ENCODE results near the gene DYNC2I2. TPM values are rescaled to one million over a fixed set of nuclear protein-coding genes. Genes with fewer than 3 reads are reported as not detected.
"Not testable (repeated sequence)": the region's sequence is repeated elsewhere in the genome, so short reads cannot be mapped to it uniquely, and the experiment has no call there.

Gene DYNC2I2
- 10 to 100 TPM; 32.4 to 32.8 TPM for total RNA-seq

- Mint-ChIP-seq H3K4me3 (peak within 1 kb of the TSS; percentile 93), H3K27me3 (ENCODE audit: low read depth) (no peaks in the 10 kb centered on the region), H3K27ac (peak within 1 kb of the TSS; percentile 100), H3K4me1 (ENCODE audit: low read depth) (peaks cover 11% of the 10 kb centered on the region), H3K36me3 (ENCODE audit: low read depth) (peaks cover 7% of the 10 kb centered on the region), H3K9me3 (no peaks in the 10 kb centered on the region)
- CTCF ChIA-PET, result interaction anchor here (0.6 kb wide), 1 partner anchor 352 kb away, joined by 3 read pairs; no protein-coding TSS in a partner anchor
- peak; percentile 97 for DNase-seq
- intact Hi-C loops (cut with micrococcal nuclease), result loop anchor here (1.0 to 5.0 kb wide), 5 partner anchors 28 to 131 kb away; partner anchors contain the start of genes SET, TBC1D13, ZDHHC12 and ZER1
Observed at GRCh38 chr9:128656416-128657343, at the start of gene DYNC2I2. Gene DYNC2I2 (minus strand): TSS chr9:128656847. CDS start chr9:128656726, 121 bp downstream.

- Mint-ChIP-seq H3K27ac (no peak overlapping the region), H3K27me3 (ENCODE audit: low read depth) (no peaks in the 10 kb centered on the region), H3K4me1 (ENCODE audit: low read depth) (peaks cover 13% of the 10 kb centered on the region), H3K9me3 (no peaks in the 10 kb centered on the region), H3K36me3 (ENCODE audit: low read depth) (no peaks in the 10 kb centered on the region), H3K4me3 (no peak overlapping the region)
- CTCF ChIA-PET, result interaction anchor here (0.5 to 1.7 kb wide), 3 partner anchors 9 to 400 kb away, joined by 4 to 5 read pairs (median 4); no protein-coding TSS in a partner anchor
- no peak for DNase-seq
- intact Hi-C loops (cut with micrococcal nuclease), result no loop called here
Observed at GRCh38 chr9:128706045-128706444, 49.4 kb upstream of the DYNC2I2 start.

GRCh38 chr9:128705051-128705965 lies 48.7 kb upstream of the DYNC2I2 start:
- DNase-seq, result no peak
- H3K4me3 Mint-ChIP-seq, result no peak overlapping the region
- H3K27me3 Mint-ChIP-seq (ENCODE audit: low read depth), result no peaks in the 10 kb centered on the region
- no peaks in the 10 kb centered on the region for H3K36me3 Mint-ChIP-seq (ENCODE audit: low read depth)
- H3K27ac Mint-ChIP-seq, result no peak overlapping the region
- peaks cover 13% of the 10 kb centered on the region for H3K4me1 Mint-ChIP-seq (ENCODE audit: low read depth)
- no peaks in the 10 kb centered on the region for H3K9me3 Mint-ChIP-seq
- intact Hi-C loops (cut with micrococcal nuclease), result no loop called here
- CTCF ChIA-PET, result interaction anchor here (0.8 to 1.9 kb wide), 3 partner anchors 8 to 401 kb away, joined by 4 to 5 read pairs (median 5); partner anchors contain the start of gene ZDHHC12

GRCh38 chr9:128704356-128704670 lies 47.7 kb upstream of the DYNC2I2 start:
- intact Hi-C loops (cut with micrococcal nuclease), result no loop called here
- Mint-ChIP-seq H3K9me3 (no peaks in the 10 kb centered on the region), H3K4me3 (peak overlapping the region; percentile 34), H3K36me3 (ENCODE audit: low read depth) (no peaks in the 10 kb centered on the region), H3K27me3 (ENCODE audit: low read depth) (no peaks in the 10 kb centered on the region), H3K4me1 (ENCODE audit: low read depth) (peaks cover 13% of the 10 kb centered on the region), H3K27ac (no peak overlapping the region)
- DNase-seq, result no peak
- CTCF ChIA-PET, result interaction anchor here (1.9 kb wide), 1 partner anchor 21 kb away, joined by 5 read pairs; the partner anchor contains the start of gene ZDHHC12

GRCh38 chr9:128703616-128704355 lies 47.1 kb upstream of the DYNC2I2 start:
- H3K27ac Mint-ChIP-seq, result no peak overlapping the region
- intact Hi-C loops (cut with micrococcal nuclease), result loop anchor here (2.0 kb wide), 1 partner anchor 115 kb away; the partner anchor contains the start of gene ENDOG
- no peaks in the 10 kb centered on the region for H3K27me3 Mint-ChIP-seq (ENCODE audit: low read depth)
- H3K36me3 Mint-ChIP-seq (ENCODE audit: low read depth), result no peaks in the 10 kb centered on the region
- H3K9me3 Mint-ChIP-seq, result no peaks in the 10 kb centered on the region
- CTCF ChIA-PET, result interaction anchor here (1.9 kb wide), 1 partner anchor 21 kb away, joined by 5 read pairs; the partner anchor contains the start of gene ZDHHC12
- H3K4me1 Mint-ChIP-seq (ENCODE audit: low read depth), result peaks cover 13% of the 10 kb centered on the region
- H3K4me3 Mint-ChIP-seq, result peak overlapping the region; percentile 72
- no peak for DNase-seq

- DNase-seq, result no peak
Observed at GRCh38 chr9:128702949-128703615, 46.4 kb upstream of the DYNC2I2 start.

GRCh38 chr9:128702445-128702948 lies 45.9 kb upstream of the DYNC2I2 start, which contains the start of gene PKN3:
Gene PKN3 (plus strand): TSS chr9:128702503. CDS start chr9:128702916, 413 bp downstream.
- H3K9me3 Mint-ChIP-seq, result no peaks in the 10 kb centered on the region
- peaks cover 13% of the 10 kb centered on the region for H3K4me1 Mint-ChIP-seq (ENCODE audit: low read depth)
- no peaks in the 10 kb centered on the region for H3K27me3 Mint-ChIP-seq (ENCODE audit: low read depth)
- intact Hi-C loops (cut with micrococcal nuclease), result loop anchor here (1.0 to 2.0 kb wide), 4 partner anchors 11 to 225 kb away; partner anchors contain the start of genes ENDOG and ZDHHC12
- DNase-seq, result peak; percentile 91
- CTCF ChIA-PET, result interaction anchor here (0.7 to 1.2 kb wide), 5 partner anchors 10 to 22 kb away, joined by 3 to 18 read pairs (median 4); no protein-coding TSS in a partner anchor
- H3K27ac Mint-ChIP-seq, result peak within 1 kb of the TSS; percentile 19
- H3K4me3 Mint-ChIP-seq, result peak within 1 kb of the TSS; percentile 84
- no peaks in the 10 kb centered on the region for H3K36me3 Mint-ChIP-seq (ENCODE audit: low read depth)

More at GRCh38 chr9:128702949-128703615, 46.4 kb upstream of the DYNC2I2 start:
- H3K9me3 Mint-ChIP-seq, result no peaks in the 10 kb centered on the region
- no peaks in the 10 kb centered on the region for H3K27me3 Mint-ChIP-seq (ENCODE audit: low read depth)
- no peak overlapping the region for H3K27ac Mint-ChIP-seq
- CTCF ChIA-PET, result interaction anchor here (1.9 kb wide), 1 partner anchor 22 kb away, joined by 5 read pairs; the partner anchor contains the start of gene ZDHHC12
- H3K36me3 Mint-ChIP-seq (ENCODE audit: low read depth), result no peaks in the 10 kb centered on the region
- peaks cover 13% of the 10 kb centered on the region for H3K4me1 Mint-ChIP-seq (ENCODE audit: low read depth)
- H3K4me3 Mint-ChIP-seq, result peak overlapping the region; percentile 72
- intact Hi-C loops (cut with micrococcal nuclease), result loop anchor here (1.0 to 2.0 kb wide), 4 partner anchors 12 to 224 kb away; partner anchors contain the start of genes ENDOG and ZDHHC12

- no peak overlapping the region for H3K27ac Mint-ChIP-seq
Observed at GRCh38 chr9:128701227-128701854, 44.7 kb upstream of the DYNC2I2 start.

GRCh38 chr9:128699096-128699795 lies 42.6 kb upstream of the DYNC2I2 start:
- H3K27ac Mint-ChIP-seq; H3K4me3 Mint-ChIP-seq; intact Hi-C loops (cut with micrococcal nuclease); H3K9me3 Mint-ChIP-seq; H3K27me3 Mint-ChIP-seq (ENCODE audit: low read depth); DNase-seq: not testable (repeated sequence)
- CTCF ChIA-PET, result interaction anchor here (0.6 kb wide), 1 partner anchor 14 kb away, joined by 3 read pairs; no protein-coding TSS in a partner anchor
- Mint-ChIP-seq H3K4me1 (ENCODE audit: low read depth) (peaks cover 15% of the 10 kb centered on the region), H3K36me3 (ENCODE audit: low read depth) (peaks cover 14% of the 10 kb centered on the region)

More at GRCh38 chr9:128701227-128701854, 44.7 kb upstream of the DYNC2I2 start:
- Mint-ChIP-seq H3K9me3 (no peaks in the 10 kb centered on the region), H3K27me3 (ENCODE audit: low read depth) (no peaks in the 10 kb centered on the region), H3K36me3 (ENCODE audit: low read depth) (peaks cover 2% of the 10 kb centered on the region), H3K4me1 (ENCODE audit: low read depth) (peaks cover 14% of the 10 kb centered on the region), H3K4me3 (peak overlapping the region; percentile 60)
- DNase-seq, result no peak
- CTCF ChIA-PET, result interaction anchor here (0.7 to 1.2 kb wide), 2 partner anchors 9 to 17 kb away, joined by 6 to 18 read pairs; no protein-coding TSS in a partner anchor
- intact Hi-C loops (cut with micrococcal nuclease), result no loop called here

Data from activated naive CD4-positive, alpha-beta T cell treated with anti-CD3 and anti-CD28 coated beads for 36 hours (primary cell).